Fibroblast of skin of left quadriceps (primary cell): Measurements from ENCODE around the gene SLC25A18.
"Not testable (repeated sequence)": the region's sequence is repeated elsewhere in the genome, so short reads cannot be mapped to it uniquely, and the experiment has no call there.

Experiments used
- DNase-seq, 2 experiments: peaks; one replicate each; pipeline ENCODE4 v3.0.0-alpha.2; 2013; ENCODE audit warnings: low read depth in 2 of 2

The SLC25A18 gene, protein sequence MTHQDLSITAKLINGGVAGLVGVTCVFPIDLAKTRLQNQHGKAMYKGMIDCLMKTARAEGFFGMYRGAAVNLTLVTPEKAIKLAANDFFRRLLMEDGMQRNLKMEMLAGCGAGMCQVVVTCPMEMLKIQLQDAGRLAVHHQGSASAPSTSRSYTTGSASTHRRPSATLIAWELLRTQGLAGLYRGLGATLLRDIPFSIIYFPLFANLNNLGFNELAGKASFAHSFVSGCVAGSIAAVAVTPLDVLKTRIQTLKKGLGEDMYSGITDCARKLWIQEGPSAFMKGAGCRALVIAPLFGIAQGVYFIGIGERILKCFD

DNA sequence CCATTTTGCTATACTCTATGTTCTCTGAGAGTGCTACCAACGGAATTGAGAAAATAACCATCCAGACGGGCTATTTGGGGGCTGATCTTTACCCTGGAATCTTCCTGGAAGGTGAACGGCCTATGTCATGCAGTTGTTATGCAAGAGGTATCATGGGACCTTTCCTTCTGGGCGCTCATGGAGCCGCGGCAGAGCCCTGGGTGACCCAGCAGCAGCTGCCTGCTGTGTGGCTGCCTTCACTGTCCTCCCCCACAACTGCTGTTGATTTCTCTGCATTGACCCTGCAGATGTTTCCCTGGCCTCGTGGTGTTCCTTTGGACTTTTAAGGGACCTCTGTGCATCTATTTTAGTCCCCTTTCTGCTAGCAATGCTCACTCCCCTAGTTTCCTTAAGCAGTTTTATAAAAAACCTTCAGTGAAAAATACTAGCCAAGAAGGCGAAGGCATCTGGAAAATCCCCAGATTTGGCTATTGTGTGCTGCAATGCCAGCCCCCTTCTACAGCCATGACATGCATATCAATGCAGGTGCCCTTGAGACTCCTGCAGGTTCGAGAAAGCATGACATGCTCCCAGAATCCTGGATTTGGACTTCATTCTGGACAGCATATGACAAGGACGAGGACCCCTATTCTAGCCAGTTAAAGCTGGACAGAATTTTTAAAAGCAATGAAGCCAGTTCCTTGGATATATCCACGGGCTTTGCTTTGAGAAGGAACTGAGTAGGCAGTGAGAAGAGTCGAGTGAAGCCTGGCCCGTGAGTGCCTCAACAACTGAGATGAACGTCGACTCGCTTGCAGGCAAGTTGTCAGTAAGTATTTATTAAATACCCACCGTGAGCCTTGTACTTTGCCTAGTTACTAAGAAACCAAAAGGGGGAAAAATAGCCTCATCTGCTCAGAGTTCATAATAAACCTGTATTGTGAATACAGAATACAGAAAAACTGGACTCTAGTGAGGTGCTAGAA is at the start of gene SLC25A18:
Gene SLC25A18 (plus strand): TSS at position 593 of the 965 bp plus-strand sequence. CDS start 16,447 bp downstream, outside the sequence.
- DNase-seq, result no peak

DNA sequence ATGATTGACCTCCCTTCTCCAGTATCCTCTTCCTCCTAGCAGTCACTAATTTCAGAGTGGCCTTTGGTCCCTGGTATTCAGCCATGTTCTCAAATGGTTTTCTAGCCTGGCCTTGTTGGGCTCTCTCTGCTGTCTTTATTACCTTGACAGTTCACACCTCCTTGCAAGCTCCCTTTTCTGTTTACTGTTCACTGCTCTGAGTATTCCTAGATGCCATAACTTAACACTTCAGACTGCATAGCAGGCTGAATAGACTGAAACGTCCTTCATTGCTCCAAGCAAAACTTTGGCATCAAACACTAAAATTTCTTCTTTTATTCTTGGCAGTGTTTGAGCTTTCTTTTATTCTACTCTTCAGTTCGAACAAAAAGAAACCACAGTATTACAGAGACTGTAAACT is 49.7 kb upstream of the SLC25A18 start:
- DNase-seq, result no peak

DNA sequence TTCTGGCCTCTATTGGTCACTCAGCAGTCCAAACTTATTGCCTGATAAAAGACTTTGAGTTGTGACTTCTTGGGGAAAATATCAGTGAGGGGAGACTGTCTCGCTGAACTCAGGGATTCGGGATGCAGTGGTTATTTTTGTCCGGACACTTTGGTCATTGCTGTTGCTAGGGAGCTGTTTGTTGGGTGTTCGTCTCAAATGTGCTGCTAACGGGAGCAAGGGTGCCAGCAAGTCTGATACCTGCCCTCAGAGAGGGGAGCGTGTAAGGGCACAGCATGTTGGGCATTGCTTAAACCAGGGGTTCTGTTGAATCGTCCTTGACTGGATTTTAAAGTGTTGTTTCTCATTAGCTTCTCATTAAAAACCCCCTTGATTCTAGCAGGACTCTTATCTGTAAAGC is 49.2 kb upstream of the SLC25A18 start:
- no peak for DNase-seq

DNA sequence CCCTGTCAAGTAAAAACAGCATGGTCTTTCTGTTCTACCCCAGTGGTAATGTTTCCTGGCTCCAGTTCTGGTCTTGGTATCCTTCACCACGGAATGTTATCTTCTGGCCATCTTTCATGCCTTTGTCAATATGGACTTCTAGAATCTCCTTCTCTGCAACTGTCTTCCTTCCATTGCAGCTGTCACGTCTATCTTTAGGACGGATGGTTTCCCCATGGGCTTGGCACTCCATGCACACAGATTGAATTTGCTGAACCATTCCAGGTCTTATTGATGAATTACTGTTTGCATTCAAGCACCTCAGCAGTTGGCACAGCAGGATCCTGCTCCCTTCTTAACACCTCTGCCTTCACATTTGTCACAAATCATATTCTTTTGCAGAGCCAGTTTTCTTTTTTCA is 44.9 kb upstream of the SLC25A18 start:
- no peak for DNase-seq

DNA sequence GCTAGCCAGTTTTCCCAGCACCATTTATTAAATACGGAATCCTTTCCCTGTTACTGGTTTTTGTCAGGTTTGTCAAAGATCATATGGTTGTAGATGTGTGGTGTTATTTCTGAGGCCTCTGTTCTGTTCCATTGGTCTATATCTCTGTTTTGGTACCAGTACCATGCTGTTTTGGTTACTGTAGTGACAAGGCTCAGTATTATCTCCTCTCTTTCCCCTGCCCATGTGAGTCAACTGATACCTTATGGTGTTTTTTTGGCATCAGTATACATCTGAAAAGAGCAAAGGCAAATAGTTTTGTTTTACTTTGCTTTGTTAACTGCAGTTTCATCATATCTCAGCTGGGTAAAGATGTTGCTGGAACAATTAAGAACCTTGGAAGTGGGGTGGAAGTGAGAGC is 41.3 kb upstream of the SLC25A18 start:
- DNase-seq, result not testable (repeated sequence)

DNA sequence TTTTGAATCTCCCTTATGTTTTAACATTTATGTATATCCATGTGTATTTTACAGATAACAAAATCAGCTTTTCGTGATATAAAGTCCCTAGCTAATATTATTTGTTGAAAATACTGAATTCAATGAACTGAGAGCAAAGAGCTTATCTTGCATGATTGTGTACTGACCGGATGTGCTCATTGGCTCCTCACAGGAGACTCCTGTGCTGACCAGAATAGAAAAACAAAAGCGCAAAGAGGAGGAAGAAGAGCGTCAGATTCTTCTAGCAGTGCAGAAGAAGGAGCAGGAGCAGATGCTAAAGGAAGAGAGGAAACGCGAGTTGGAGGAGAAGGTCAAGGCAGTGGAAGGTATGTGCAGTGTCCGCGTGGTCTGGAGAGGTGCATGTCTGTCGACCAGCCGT is 39.4 kb upstream of the SLC25A18 start:
- no peak for DNase-seq

DNA sequence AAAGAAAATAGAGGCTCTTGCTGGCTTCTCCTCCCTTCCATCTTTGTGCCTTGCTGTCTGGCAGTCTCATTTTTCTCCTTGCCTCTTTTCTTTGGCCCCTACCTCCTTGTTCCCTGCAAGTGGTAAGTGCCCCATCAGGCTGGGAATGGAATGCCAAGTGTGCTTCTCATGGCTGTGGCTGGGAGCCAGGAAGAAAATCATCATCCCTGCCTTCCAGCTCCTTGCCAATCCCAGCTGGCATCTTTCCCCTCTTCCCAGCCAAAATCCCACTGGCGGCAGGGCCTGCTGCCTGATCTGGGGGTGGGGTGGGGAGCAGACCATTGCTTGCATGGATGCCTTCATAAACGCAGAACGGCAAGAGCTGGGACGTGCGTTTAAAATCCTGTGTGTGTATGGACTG is 27.0 kb upstream of the SLC25A18 start:
- no peak for DNase-seq

DNA sequence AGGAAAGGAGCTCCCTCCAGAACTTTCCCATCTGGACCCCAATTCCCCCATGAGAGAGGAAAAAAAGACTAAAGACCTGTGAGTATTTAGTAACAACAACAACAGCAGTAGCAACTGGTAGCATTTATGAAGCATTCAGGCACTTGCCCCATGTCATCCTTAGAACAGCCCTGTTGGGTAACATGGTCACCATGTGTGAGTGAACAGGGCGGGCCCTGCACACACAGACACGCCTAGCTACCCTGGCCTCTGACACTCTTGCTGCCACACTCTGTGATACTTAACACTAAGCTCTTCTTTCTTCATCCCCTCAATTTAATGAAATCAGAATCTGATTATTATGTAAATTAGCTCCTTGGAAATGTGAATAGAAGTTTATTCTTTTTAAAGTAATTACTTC is 26.1 kb upstream of the SLC25A18 start:
- DNase-seq, result no peak

DNA sequence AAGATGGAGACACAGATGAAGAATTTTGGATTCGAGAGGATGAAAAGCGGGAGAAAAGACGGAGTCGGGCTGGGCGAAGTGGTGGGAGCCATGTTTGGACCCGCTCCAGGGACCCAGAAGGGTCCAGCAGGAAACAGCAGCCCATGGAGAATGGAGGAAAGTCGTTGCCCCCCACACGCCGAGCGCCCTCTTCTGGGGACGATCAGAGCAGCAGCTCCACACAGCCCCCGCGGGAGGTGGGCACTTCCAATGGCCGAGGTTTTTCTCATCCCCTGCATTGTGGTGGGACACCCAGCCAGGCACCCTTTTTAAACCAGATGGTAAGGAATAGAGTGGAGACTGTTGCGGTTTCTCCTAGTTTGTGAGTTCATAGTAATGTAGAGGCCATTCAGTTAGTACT is 22.8 kb upstream of the SLC25A18 start:
- no peak for DNase-seq

DNA sequence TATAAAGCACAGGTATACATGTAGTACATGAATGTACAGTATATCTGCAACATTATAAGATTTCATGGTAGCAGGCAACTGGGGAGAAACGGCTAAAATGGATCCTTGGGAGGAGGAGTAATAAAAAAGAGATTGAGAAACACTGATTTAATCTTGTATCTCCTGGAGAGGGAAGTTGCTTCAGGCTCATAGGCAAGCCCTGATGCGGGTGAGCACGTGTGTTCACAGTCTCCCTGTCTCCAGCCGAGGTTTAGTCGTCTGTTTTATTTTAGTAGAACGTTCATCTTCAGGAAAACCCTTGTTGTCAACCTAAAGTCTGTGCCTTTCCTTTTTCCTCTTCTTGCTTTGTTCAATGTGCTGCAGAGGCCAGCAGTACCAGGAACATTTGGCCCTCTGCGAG is 21.8 kb upstream of the SLC25A18 start:
- no peak for DNase-seq

DNA sequence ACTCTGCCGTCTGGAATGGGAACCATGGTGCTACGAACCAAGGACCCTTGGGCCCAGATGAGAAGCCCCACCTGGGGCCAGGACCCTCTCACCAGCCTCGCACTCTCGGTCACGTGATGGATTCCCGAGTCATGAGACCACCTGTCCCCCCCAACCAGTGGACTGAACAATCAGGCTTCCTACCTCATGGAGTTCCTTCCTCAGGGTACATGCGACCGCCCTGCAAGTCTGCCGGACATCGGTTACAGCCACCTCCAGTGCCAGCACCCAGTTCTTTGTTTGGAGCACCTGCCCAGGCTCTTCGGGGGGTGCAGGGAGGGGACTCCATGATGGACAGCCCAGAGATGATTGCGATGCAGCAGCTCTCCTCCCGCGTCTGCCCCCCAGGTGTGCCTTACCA is 20.8 kb upstream of the SLC25A18 start:
- DNase-seq, result no peak

DNA sequence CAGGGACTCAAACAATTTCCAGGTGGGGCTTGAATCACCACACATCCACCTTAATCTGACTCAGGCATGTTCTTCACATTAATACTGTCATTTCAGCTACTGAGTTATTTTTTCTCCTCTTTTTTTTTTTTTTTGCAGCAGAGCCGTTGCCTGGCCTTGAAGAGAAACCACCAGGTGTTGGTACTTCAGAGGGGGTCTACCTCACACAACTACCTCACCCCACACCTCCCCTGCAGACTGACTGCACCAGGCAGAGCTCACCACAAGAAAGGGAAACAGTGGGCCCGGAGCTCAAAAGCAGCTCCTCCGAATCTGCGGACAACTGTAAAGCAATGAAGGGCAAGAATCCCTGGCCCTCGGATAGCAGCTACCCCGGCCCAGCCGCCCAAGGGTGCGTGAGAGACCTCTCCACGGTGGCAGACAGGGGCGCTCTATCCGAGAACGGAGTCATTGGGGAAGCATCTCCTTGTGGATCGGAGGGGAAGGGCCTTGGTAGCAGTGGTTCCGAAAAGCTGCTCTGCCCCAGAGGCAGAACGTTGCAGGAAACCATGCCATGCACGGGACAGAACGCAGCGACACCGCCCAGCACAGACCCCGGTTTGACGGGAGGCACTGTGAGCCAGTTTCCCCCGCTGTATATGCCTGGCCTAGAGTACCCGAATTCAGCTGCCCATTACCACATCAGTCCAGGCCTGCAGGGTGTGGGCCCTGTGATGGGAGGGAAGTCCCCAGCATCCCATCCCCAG is 15.1 kb upstream of the SLC25A18 start:
- DNase-seq, result no peak

DNA sequence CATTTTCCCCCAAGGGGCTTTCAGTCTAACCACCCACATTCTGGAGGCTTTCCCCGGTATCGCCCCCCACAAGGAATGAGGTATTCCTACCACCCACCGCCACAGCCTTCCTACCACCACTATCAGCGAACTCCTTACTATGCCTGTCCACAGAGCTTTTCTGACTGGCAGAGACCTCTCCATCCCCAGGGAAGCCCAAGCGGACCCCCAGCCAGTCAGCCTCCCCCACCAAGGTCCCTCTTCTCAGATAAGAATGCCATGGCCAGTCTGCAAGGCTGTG is 14.6 kb upstream of the SLC25A18 start:
- DNase-seq, result no peak

DNA sequence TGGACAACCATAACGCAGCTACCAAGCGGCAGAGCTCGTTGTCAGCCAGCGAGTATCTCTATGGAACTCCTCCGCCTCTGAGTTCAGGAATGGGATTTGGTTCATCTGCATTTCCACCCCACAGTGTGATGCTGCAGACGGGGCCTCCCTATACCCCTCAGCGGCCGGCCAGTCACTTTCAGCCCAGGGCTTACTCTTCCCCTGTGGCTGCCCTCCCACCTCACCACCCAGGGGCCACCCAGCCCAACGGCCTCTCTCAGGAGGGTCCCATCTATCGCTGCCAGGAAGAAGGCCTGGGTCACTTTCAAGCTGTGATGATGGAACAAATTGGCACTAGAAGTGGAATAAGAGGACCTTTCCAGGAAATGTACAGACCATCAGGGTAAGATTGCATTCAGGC is 14.1 kb upstream of the SLC25A18 start:
- no peak for DNase-seq

DNA sequence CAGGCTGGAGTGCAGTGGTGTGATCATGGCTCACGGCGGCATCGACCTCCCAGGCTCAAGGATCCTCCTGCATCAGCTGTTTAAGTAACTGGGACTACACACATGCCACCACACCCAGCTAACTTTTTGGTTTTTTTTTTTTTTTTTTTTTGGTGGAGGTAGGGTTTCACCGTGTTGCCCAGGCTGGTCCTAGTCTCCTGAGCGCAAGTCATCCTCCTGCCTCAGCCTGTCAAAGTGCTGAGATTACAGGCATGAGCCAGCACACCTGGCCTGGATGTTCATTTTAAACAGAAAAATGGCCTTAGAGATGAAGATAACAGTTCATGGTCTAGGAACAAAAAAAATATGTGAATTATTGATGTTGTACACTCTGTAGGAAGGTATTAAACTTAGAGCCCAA is 13.6 kb upstream of the SLC25A18 start:
- DNase-seq, result no peak

DNA sequence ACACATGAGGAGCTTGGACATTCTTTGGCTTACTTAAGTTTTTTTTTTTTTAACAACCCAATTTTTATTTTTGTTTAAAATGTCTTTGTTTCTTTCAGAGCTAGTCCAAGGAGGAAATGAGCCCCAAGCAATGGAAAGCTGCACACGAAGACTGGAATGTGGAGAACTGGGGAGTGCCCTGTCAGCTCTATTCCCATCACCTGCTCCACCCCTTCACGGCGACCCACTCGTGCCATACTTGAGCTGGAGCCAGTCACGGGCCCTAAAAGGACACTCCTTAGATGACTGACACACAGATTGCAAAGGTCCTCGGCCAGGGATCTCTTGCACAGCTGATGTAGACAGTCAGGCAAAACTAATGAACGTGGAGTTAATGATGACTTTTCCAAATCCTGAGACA is 10.6 kb upstream of the SLC25A18 start:
- DNase-seq, result no peak

DNA sequence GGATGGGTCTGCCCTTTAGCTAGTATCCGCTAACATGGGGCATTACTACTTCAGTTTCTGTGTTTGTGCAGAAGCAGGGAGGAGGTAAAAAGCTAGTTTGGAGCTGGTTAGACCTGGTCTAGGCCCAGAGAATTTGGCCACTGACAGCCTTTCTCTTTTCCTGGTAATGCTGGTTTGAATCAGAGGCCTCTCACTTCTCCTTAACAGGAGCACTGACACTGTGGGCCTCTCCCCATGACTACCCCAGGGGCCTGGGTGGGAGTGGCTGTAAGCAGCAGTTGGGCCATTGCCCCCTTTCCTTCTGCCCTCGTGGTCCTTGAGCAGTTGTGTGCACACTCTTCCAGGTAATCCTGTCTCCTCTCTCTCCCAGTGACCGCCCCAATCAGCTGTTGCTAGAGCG is 8.5 kb upstream of the SLC25A18 start:
- no peak for DNase-seq

DNA sequence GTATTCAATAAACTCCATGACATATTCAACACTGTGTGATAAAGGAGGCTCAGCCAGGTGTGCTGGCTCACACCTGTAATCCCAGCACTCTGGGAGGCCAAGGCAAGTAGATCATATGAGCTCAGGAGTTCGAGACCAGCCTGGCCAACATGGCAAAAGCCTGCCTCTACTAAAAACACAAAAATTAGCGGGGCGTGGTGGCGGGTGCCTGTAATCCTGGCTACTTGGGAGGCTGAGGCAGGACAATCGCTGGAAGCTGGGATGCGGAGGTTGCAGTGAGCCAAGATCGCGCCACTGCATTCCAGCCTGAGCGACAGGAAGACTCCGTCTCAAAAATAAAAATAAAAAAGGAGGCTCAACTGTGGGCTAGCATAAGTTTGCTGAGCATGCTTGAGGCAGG is 4.1 kb upstream of the SLC25A18 start:
- DNase-seq, result no peak

DNA sequence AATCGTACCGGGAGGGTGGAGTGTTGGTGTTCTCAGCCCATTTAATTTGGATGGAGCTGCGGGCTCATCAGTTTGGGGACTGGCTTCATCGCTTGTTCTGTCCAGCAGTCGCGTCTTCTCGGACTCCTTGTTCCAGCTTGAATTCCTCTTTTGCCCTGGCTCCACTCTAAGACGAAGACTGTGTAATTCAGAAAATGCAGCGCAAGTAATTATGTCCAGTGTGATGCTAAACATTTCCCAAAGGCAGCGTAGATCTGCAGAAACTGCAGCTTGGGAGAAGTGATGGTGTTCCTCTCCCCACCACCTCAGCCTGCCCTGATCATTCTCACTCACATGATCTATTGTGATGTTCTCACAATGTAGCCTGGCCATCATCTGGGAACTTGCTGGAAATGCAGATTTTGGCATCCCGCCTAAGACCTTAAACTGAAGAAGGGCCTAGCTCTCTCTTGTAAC is 666 bp downstream of the SLC25A18 start:
- peak in 1 of 2 experiments; percentile 10 for DNase-seq

DNA sequence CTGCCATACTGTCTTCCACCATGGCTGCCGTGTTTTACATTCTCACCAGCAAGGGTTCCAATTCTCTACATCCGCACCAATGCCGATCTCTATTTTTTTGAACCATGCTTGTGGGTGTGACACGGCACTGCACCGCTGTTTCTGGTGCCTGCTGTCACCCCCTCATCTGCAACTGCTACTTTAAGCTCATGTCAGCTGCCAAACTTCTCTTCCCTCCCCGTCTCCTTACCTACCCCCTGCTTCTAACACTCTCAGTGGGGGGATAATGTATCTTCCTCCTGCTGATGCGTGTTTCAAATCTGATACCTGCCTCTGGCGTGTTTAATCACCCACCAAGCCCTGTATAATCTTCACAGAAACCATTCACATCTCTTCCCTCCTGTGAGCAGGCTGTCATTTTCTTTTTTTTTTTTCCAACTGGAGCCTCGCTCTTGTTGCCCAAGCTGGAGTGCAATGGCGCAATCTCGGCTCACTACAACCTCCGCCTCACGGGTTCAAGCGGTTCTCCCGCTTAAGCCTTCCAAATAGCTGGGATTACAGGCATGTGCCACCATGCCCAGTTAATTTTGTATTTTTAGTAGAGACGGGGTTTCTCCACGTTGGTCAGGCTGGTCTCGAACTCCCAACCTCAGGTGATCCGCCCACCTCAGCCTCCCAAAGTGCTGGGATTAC is 2.9 kb downstream of the SLC25A18 start:
- DNase-seq, result not testable (repeated sequence)

DNA sequence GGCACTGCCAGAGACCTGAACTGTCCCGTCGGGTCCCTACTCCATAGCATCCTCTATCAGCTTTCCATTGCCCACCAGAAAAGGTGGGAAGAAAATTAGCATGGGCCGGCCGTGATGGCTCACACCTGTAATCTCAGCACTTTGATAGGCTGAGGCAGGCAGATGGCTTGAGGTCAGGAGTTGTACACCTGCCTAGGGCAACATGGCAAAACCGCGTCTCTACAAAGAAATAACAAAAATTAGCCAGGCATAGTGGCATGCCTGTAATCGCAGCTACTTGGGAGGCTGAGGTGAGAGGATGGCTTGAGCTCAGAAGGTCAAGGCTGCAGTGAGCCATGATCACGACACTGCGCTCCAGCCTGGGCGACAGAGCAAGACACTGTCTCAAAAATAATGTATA is 3.5 kb downstream of the SLC25A18 start:
- DNase-seq, result no peak

DNA sequence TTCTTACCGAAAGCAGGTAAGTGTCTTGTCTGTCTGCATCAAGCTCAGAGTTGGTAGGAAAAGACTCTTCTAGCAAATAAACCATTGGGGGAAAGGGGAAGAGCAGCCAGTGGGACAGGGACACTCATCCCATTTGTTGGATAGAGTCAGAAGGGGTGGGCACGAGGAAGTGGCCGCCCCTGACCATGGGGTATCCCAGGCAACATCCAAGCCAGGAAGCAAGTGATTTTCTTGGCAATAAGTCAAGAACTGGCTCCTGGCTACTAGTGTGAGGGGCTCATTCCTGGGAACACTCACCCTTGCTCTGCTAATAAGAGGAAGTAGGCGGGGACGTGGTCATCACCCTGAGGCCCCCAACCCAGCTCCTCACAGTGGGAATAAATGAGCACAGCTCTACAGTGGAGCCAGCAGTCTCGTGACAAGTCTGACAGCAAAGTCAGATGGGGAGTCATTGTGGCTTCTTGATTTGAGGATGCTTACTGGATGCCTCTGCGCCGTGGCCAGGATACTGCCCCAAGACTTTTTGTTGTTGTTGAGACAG is 6.7 kb downstream of the SLC25A18 start:
- no peak for DNase-seq
